GM18502 (cell line): Measurements from ENCODE around the gene PRDM5.

Experiments
- ATAC-seq: cut with Tn5 transposase; IDR thresholded peaks from one replicate; pipeline ENCODE4 v1.9.1; 2021; ENCODE audit warnings: mild to moderate bottlenecking; ENCODE audit not compliant: unreplicated experiment, poor library complexity

Gene PRDM5

DNA sequence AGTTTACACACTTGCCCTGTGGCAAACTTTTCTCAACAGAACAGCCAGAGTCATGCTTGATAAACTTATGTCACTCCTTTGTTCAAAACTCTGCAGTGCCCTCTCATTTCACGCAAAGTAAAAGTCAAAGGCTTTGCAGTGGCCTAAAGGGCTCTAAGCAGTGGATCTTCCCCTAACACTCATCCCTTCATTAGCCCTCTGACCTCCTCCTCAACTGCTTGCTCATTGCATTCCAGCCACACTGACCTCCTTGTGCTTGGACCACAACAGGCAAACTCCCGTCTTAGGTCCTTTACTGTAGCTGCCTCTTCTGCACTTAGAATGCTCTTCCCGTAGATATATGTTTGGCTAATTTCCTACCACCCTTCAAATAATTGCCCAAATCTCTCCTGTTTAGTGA is 5.6 kb downstream of the PRDM5 start:
- no peak for ATAC-seq

GRCh38 chr4:120915336-120915735 is 7.2 kb downstream of the PRDM5 start:
- no peak for ATAC-seq

- no peak for ATAC-seq
These were observed 19.1 kb downstream of the PRDM5 start for GRCh38 chr4:120903419-120903818.

- ATAC-seq = no peak
These were observed 19.6 kb downstream of the PRDM5 start for GRCh38 chr4:120902925-120903324.

- no peak for ATAC-seq
These were observed 20.8 kb downstream of the PRDM5 start for GRCh38 chr4:120901731-120902130.

- no peak for ATAC-seq
These were observed 24.4 kb downstream of the PRDM5 start for GRCh38 chr4:120897981-120898719.

GRCh38 chr4:120895554-120895953 is 27.0 kb downstream of the PRDM5 start:
- ATAC-seq = no peak

- ATAC-seq = no peak
These were observed 29.2 kb downstream of the PRDM5 start for GRCh38 chr4:120893314-120893713.

- ATAC-seq = no peak
These were observed 36.3 kb downstream of the PRDM5 start for GRCh38 chr4:120886191-120886590.

GRCh38 chr4:120881846-120882245 is 40.7 kb downstream of the PRDM5 start:
- no peak for ATAC-seq

DNA sequence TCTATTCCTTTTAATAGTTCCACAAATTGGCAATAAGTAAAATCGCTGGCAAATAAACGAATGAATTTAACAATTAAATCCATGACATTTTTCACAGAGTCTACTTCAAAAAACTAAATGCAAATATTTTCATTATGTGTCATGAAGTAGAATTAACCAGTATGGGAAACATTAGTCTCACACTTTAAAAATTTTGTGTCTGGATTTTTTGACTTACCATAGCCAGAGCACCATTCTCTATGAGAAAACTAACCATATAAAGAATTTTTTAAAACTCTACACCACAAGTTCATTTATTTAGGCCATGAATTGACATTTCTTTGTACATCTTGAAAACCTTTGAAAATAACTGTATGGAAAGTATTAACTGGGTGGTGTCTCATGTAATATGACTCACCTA is 41.2 kb downstream of the PRDM5 start:
- ATAC-seq = no peak

DNA sequence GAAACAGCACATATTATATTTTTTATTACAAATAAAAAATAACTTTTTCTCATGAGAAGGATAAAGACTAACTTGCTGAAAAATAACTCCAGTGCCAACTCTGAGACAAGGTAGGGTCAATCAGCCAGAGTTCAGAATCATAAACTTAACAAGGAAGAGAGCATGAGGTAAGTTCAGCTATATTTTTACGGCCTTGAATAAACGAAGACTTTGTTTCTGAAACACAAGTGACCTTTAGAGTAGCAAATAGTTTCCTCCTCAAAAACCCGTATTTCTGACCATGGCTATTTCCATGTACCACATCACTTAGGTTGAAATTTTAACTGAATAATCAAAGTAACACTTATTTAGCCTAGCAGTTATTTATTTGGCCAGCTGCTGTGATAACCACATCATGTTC is 45.5 kb downstream of the PRDM5 start:
- no peak for ATAC-seq

DNA sequence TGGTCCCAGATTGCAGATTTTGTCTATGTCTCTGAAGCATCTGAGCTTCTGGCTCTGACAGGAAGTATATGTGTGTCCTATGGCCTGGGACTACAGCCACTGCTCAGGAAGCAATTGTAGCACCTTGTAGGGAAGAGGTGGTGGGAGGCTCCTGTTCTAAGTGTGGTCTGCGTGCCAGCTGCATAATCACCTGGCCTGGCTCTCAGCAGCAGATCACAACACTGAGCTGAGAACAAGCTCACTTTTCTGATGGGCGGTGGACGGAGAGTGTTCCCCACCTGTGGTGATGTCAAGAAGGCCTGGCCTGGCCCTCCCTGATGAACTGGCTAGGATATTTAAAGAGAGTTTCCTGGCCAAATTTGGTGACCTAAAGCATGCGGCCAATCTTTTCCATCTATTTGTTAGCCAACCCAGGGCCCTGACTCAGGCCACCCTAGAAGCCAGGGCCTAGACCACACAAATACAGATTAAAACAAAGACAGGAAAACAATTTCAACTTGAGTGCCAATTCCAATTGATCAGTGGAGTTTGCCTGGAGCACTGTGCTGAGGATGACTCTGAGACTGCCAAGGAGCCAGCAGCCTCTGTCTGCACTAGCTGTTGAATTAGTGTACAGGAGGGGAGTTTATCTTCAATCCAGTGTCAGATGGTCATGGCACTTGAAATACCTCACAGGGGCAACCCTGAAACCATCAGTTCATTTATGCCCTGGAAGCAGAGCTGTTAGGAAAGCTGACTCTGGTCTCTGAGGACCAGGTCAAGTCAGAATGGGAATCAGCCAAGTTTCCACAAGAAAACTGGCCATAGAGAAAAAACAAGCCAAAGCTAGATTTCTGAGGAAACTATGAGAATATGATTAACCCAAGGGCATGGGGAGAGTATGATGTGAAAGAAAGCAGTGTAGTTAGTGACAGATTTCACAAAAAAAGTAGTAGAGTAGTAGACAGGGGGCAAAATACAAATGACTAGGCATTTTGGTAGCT is 47.4 kb downstream of the PRDM5 start:
- no peak for ATAC-seq

DNA sequence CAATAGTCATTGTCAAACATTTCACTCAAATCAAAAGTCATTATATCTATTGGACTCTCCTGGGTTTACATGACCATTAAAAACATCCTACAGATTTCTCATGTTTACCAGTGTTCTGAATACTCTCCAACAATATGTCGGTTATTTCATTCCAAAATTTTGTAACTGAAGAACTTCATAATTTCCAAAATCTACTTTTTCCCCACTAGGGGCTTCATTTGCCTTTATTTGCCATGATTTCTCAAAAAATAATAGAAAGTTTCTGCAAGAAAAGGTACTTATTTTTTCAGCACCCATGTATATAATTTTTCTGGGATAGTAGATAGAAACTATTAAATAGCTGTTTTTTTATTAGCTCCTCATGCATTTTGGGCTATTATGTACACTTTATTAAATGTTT is 49.0 kb downstream of the PRDM5 start:
- no peak for ATAC-seq

DNA sequence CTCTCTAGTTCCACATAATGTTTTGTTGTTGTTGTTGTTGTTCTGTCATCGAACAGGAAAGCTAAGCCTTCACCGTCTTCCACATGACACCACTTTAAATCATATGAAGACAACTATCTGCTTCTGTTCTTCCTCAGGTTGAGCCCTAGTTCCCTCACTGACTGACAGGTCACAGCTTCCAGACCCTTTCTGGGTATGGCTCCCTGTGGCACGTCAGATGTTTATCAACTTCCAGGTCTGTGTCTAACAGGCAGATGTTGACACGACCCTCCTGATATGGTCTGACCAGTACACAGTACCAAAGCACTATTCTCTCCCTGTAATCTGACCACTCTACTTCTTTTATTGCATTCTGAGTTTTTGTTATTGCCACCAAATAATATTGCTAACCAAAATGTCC is 51.4 kb downstream of the PRDM5 start:
- no peak for ATAC-seq

DNA sequence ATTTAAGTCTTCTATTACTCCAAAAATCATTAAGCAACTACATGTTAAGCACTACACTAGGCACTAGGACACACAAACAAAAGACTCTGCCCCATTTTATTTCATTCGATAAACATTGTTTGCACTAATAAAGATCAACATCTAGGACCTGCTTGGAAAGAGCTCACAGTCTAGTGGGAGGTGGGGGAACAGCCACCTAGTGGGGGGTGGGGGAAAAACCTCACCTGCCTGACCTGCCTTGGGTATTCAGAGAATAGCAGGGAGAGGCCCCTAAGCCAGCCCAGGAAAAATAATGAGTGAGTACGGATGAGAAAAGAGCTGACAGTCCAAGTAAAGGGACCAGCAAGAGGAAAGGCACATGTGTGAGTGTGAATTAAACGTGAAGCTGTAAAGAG is 52.2 kb downstream of the PRDM5 start:
- no peak for ATAC-seq

- ATAC-seq = no peak
These were observed 52.8 kb downstream of the PRDM5 start for GRCh38 chr4:120869613-120870278.

- ATAC-seq = no peak
These were observed 55.0 kb downstream of the PRDM5 start for GRCh38 chr4:120867506-120867905.

DNA sequence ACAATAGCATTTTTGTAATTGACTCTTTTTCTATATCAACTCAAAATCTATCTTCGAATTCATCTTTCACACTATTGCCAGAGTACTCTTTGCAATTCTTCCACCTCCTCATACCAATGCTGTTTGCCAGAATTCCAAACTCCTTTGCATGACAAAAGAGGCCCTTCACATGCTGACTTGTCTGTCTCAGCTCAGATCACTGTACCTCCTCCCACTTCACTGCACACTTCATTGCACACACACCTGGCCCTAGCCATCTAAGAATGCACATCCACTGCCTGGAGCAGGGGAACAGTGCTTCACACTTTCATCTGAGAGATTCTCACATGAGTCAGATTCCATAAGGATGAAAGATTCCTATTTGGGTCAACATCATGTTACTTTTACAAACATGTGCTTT is 56.5 kb downstream of the PRDM5 start:
- peak; percentile 62 for ATAC-seq

DNA sequence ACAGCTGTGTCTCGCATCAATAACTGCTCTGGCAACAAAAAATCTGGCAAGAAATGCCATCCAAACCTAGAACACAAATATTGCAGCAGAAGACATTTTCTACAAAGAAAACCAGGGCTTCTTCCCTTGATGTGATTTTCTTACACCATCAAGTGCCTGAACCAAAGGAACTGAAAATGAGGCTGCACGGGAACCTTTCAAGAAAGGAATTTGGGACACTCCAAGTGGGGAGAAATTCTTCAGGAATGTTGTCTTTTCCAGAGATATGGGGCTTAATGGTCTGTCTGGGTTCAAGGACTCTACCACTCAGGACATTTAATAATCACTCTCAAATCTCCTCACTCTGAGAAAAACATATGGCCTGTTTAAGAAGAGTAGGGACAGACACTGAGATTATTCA is 57.6 kb downstream of the PRDM5 start:
- no peak for ATAC-seq

DNA sequence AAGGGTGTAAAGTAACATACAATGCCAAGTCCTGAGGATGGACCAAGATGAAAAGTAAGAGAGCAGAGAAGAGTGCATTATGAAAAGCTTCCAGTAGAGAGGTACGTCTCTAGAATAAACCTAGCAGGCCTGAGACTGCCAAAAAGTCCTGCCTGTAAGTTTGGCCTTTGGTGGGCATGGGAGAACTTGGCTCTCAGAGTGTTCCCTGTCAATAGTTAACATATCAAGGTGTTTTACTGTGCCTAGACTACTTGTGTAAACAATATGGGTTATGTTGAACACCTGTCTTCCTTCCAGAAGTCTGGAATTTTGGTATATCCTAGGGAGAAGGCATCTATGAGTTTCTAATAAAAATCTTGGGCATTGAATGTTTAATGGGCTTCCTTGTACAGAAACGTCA is 60.1 kb downstream of the PRDM5 start:
- ATAC-seq = no peak
